ENCODE results near the gene SMYD3. TPM values are rescaled to one million over a fixed set of nuclear protein-coding genes. Genes with fewer than 3 reads are reported as not detected.

SMYD3 gene
- total and polyA plus RNA-seq, 2 of the 4 experiments (the other 2 are of a cell fraction): 26.5 to 37.6 TPM

GRCh38 chr1:246110343-246111219 is 396.5 kb downstream of the SMYD3 start:
- dilution Hi-C loops (cut with HindIII; ENCODE audit: low sequenced_read_pairs, unreplicated experiment): no loop called here
- intact Hi-C loops (cut with micrococcal nuclease): no loop called here
- peak; percentile 78 for DNase-seq
- TF ChIP-seq NFE2L2 (IDR thresholded peaks at IDR 0.05; ENCODE audit: low read depth, low read length): peak; percentile 92
- TF ChIP-seq POLR2A (IDR thresholded peaks at IDR 0.05; ENCODE audit: low read depth, low read length): no peak
- TF ChIP-seq CEBPB (IDR thresholded peaks at IDR 0.05; ENCODE audit: low read depth, low read length): no peak
- no peak for TF ChIP-seq ELK1 (IDR thresholded peaks at IDR 0.05; ENCODE audit: borderline replicate concordance, low read depth, low read length)
- no peak for TF ChIP-seq RCOR1 (IDR thresholded peaks at IDR 0.05; ENCODE audit: insufficient replicate concordance, low read length)
- no peak for TF ChIP-seq CTCF (conservative IDR thresholded peaks at IDR 0.05; ENCODE audit: low read depth, low read length)
- no peak for TF ChIP-seq BHLHE40 (IDR thresholded peaks at IDR 0.05; ENCODE audit: low read depth, low read length)
- no peak for TF ChIP-seq SMC3 (IDR thresholded peaks at IDR 0.05; ENCODE audit: low read depth, low read length)
- 0 out of 2 replicates have a peak, but pooled peaks have one; percentile 23 for TF ChIP-seq FOS (IDR thresholded peaks at IDR 0.05; ENCODE audit: low read depth, low read length)
- no peak for TF ChIP-seq MXI1 (IDR thresholded peaks at IDR 0.05; ENCODE audit: borderline replicate concordance, low read depth, low read length)
- TF ChIP-seq CHD1 (IDR thresholded peaks at IDR 0.05; ENCODE audit: low read depth, low read length): no peak
- TF ChIP-seq RAD21 (IDR thresholded peaks at IDR 0.05; ENCODE audit: low read length): no peak
- no peak for TF ChIP-seq MAZ (IDR thresholded peaks at IDR 0.05; ENCODE audit: borderline replicate concordance, low read depth, low read length)
- TF ChIP-seq MAFK (IDR thresholded peaks at IDR 0.05; ENCODE audit: low read depth, low read length): peak; percentile 49

More at GRCh38 chr1:246110343-246111219, 396.5 kb downstream of the SMYD3 start:
- H3K4me3 ChIP-seq (ENCODE audit: insufficient read depth, low read depth, low read length): no peak overlapping the region
- peak overlapping the region; percentile 96 for H3K4ac ChIP-seq (ENCODE audit: low read depth, low read length)
- peak overlapping the region; percentile 95 for H3K14ac ChIP-seq (replicated peaks; ENCODE audit: low read depth, low read length)
- peak overlapping the region; percentile 81 for H2BK5ac ChIP-seq (ENCODE audit: low read depth, low read length, poor library complexity, severe bottlenecking)
- WGBS, 2 experiments (ENCODE audit: extremely low coverage in 2 of 2, insufficient read length in 1 of 2): 87% methylated on average over 3 of the region's 13 CpGs; no CpG with 5 or more reads in 1 of the 2 experiments
- no peak overlapping the region for H3K56ac ChIP-seq (ENCODE audit: extremely low read depth, insufficient read depth, low read length)
- no peaks in the 10 kb centered on the region for H3K36me3 ChIP-seq (ENCODE audit: control insufficient read depth, insufficient read depth, low read length)
- no peaks in the 10 kb centered on the region for H4K20me1 ChIP-seq (ENCODE audit: insufficient read depth, low read length)
- POLR2A ChIA-PET (ENCODE audit: unreplicated experiment): no interaction called here
- in situ Hi-C loops (cut with MboI; ENCODE audit: low sequenced_read_pairs): loop anchor here (10.0 kb wide), 1 partner anchor 344 kb away; no protein-coding TSS in a partner anchor
- peak overlapping the region; percentile 85 for H4K5ac ChIP-seq (ENCODE audit: low read depth, low read length)
- peak overlapping the region; percentile 95 for H4K91ac ChIP-seq (ENCODE audit: insufficient read depth, low read depth, low read length)
- H3K4me1 ChIP-seq (ENCODE audit: control insufficient read depth, insufficient read depth, low read length): peaks cover 4% of the 10 kb centered on the region; the same call in 1 of the 2 replicates
- H2AFZ ChIP-seq (replicated peaks; ENCODE audit: low read length, poor library complexity): peak overlapping the region; percentile 55
- peak overlapping the region; percentile 90 for H2BK20ac ChIP-seq (ENCODE audit: low read depth, low read length)
- H3K9me3 ChIP-seq (ENCODE audit: control insufficient read depth, insufficient read depth, low read length): no peaks in the 10 kb centered on the region
- H2BK120ac ChIP-seq (ENCODE audit: low read depth, low read length): peak overlapping the region; percentile 85
- peaks cover 6% of the 10 kb centered on the region for H3K9me1 ChIP-seq (ENCODE audit: insufficient read depth, low read length)
- H3K23ac ChIP-seq (ENCODE audit: low read depth, low read length): peak overlapping the region; percentile 38; the same call in 1 of the 2 replicates
- no peak overlapping the region for H3K9ac ChIP-seq (ENCODE audit: low read depth, low read length)
- no peaks in the 10 kb centered on the region for H3K27me3 ChIP-seq (ENCODE audit: control insufficient read depth, insufficient read depth, low read length)
- peak overlapping the region; percentile 50; the same call in 1 of the 2 replicates for H3K18ac ChIP-seq (ENCODE audit: low read depth, low read length)
- H2BK15ac ChIP-seq (ENCODE audit: low read depth, low read length): peak overlapping the region; percentile 39; the same call in 2 of the 3 replicates
- no peak overlapping the region for H3K27ac ChIP-seq (ENCODE audit: insufficient read depth, low read length)
- peak; percentile 66 for ATAC-seq (ENCODE audit: low read depth)
- no TSS peak for BruUV-seq (replicated peaks)
- H2AK9ac ChIP-seq (replicated peaks; ENCODE audit: low read depth, low read length, poor library complexity): peak overlapping the region; percentile 75
- H4K8ac ChIP-seq (ENCODE audit: low read depth in 2 of 2, low read length in 2 of 2): peak overlapping the region; percentile 29 to 68; a peak in 3 of 4 replicates
- peaks cover 4 to 8% of the 10 kb centered on the region in 2 experiments; a peak in 2 of 4 replicates for H3K79me1 ChIP-seq (ENCODE audit: low read depth in 1 of 2, low read length in 2 of 2)
- CTCF ChIA-PET: no interaction called here
- peak overlapping the region; percentile 84; the same call in 1 of the 2 replicates for H2AK5ac ChIP-seq (ENCODE audit: low read depth, low read length)
- H3K4me2 ChIP-seq (ENCODE audit: low read depth, low read length): no peak overlapping the region
